Stomach (tissue), 4 donors: ENCODE data around the gene SLC35F3.

Experiments used
- CTCF ChIP-seq, 7 experiments: fragments of 450-650 bp in 4 of 7; fragments of 200-600 bp in 3 of 7; sonication (generic) in 3 of 7; IDR thresholded peaks; one replicate each; pipeline ENCODE4 v1.5.1; 2016 to 2019; ENCODE audit warnings: antibody characterized with exemption in 7 of 7, control low read depth in 2 of 7, mild to moderate bottlenecking in 1 of 7
- POLR2A ChIP-seq, 4 donors: fragments of 450-650 bp; IDR thresholded peaks; one replicate each; pipeline ENCODE4 v1.6.1; 2016; ENCODE audit warnings: antibody characterized with exemption in 4 of 4, control low read depth in 2 of 4, mild to moderate bottlenecking in 1 of 4, moderate library complexity in 1 of 4

GRCh38 chr1:233936422-233936821 lies 31.9 kb downstream of the SLC35F3 start:
- TF ChIP-seq CTCF (IDR thresholded peaks at IDR 0.05), result no peak
- no peak for TF ChIP-seq POLR2A (IDR thresholded peaks at IDR 0.05)
